ENCODE data around the gene APOBEC3H.
A peak's percentile ranks its signal among the peaks of the same experiment; 100 is the strongest.

The APOBEC3H gene

GRCh38 chr22:39149915-39150847 lies 53.1 kb downstream of the APOBEC3H start:
- Histone ChIP-seq H3K4me1 (peaks cover 3% of the 10 kb centered on the region), H3K79me2 (no peaks in the 10 kb centered on the region), H3K36me3 (ENCODE audit: control insufficient read depth, insufficient read depth, low read length) (no peaks in the 10 kb centered on the region), H3K9me3 (ENCODE audit: control insufficient read depth, low read length) (no peaks in the 10 kb centered on the region), H3K9ac (no peak overlapping the region), H3K27ac (no peak overlapping the region), H3K4me2 (ENCODE audit: low read length) (no peak overlapping the region), H3K27me3 (ENCODE audit: control insufficient read depth, insufficient read depth, low read length) (no peaks in the 10 kb centered on the region), H3K4me3 (ENCODE audit: low read depth, low read length) (no peak overlapping the region), H2AFZ (no peak overlapping the region)
- TF ChIP-seq CTCF (IDR thresholded peaks at IDR 0.05), result no peak

GRCh38 chr22:39150848-39151215 lies 53.8 kb downstream of the APOBEC3H start:
- Histone ChIP-seq H3K4me2 (ENCODE audit: low read length) (no peak overlapping the region), H3K4me1 (peaks cover 3% of the 10 kb centered on the region), H3K4me3 (ENCODE audit: low read depth, low read length) (no peak overlapping the region), H3K27me3 (ENCODE audit: control insufficient read depth, insufficient read depth, low read length) (no peaks in the 10 kb centered on the region), H3K27ac (peak overlapping the region; percentile 71), H3K9me3 (ENCODE audit: control insufficient read depth, low read length) (no peaks in the 10 kb centered on the region), H3K9ac (no peak overlapping the region), H3K36me3 (ENCODE audit: control insufficient read depth, insufficient read depth, low read length) (no peaks in the 10 kb centered on the region), H3K79me2 (no peaks in the 10 kb centered on the region), H2AFZ (no peak overlapping the region)
- no peak for TF ChIP-seq CTCF (IDR thresholded peaks at IDR 0.05)

DNA sequence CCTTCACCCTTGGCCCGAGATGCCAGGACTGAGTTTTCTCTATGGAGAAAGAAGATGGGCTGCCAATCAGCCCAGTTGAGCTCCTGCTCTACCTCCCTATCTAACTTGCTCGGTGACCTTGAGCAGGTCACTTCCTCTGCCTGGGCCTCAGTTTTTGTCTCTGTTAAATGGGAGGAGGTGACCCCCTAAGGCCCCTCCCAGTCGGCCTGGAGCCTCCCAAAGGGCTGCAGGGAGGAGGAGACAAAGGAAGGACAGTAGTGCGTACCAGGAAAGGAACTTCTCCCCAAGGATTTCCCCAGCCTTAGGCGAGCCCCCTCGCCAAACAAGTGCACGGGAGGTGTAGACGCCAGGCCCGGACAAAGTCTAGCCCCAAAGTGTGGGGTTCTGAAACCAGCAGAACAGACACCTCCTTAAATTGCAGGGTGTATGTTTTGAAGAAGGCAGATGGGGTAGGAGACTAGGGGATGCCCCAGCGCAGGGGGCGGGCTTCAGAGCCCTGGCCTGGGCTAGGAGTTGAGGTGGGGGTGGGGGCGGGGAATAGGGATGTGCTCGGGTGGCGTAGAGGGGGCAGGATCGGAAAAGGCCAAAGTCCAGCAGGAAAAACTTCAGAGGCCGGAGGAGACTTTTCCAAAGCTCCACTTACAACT lies 54.4 kb downstream of the APOBEC3H start:
- H3K9ac ChIP-seq, result no peak overlapping the region
- H3K4me3 ChIP-seq (ENCODE audit: low read depth, low read length), result peak overlapping the region; percentile 68

GRCh38 chr22:39152024-39152510 lies 55.0 kb downstream of the APOBEC3H start:
- no peaks in the 10 kb centered on the region for H3K4me1 ChIP-seq
- H3K27ac ChIP-seq, result peak overlapping the region; percentile 71

More for the DNA sequence above, 54.4 kb downstream of the APOBEC3H start:
- Histone ChIP-seq H3K27ac (peak overlapping the region; percentile 71), H3K36me3 (ENCODE audit: control insufficient read depth, insufficient read depth, low read length) (no peaks in the 10 kb centered on the region), H3K4me2 (ENCODE audit: low read length) (peak overlapping the region; percentile 88), H3K9me3 (ENCODE audit: control insufficient read depth, low read length) (no peaks in the 10 kb centered on the region), H3K27me3 (ENCODE audit: control insufficient read depth, insufficient read depth, low read length) (no peaks in the 10 kb centered on the region), H3K79me2 (no peaks in the 10 kb centered on the region), H3K4me1 (no peaks in the 10 kb centered on the region), H2AFZ (no peak overlapping the region)
- no peak for TF ChIP-seq CTCF (IDR thresholded peaks at IDR 0.05)

More at GRCh38 chr22:39152024-39152510, 55.0 kb downstream of the APOBEC3H start:
- peak overlapping the region; percentile 68 for H3K4me3 ChIP-seq (ENCODE audit: low read depth, low read length)
- H2AFZ ChIP-seq, result peak overlapping the region; percentile 69
- peak overlapping the region; percentile 37 for H3K9ac ChIP-seq
- no peaks in the 10 kb centered on the region for H3K27me3 ChIP-seq (ENCODE audit: control insufficient read depth, insufficient read depth, low read length)
- no peaks in the 10 kb centered on the region for H3K36me3 ChIP-seq (ENCODE audit: control insufficient read depth, insufficient read depth, low read length)
- no peak for TF ChIP-seq CTCF (IDR thresholded peaks at IDR 0.05)
- H3K79me2 ChIP-seq, result no peaks in the 10 kb centered on the region
- H3K4me2 ChIP-seq (ENCODE audit: low read length), result peak overlapping the region; percentile 88
- no peaks in the 10 kb centered on the region for H3K9me3 ChIP-seq (ENCODE audit: control insufficient read depth, low read length)

Data from parathyroid adenoma (tissue), 2 donors.